ENCODE results near the gene KCNN3.

DNA sequence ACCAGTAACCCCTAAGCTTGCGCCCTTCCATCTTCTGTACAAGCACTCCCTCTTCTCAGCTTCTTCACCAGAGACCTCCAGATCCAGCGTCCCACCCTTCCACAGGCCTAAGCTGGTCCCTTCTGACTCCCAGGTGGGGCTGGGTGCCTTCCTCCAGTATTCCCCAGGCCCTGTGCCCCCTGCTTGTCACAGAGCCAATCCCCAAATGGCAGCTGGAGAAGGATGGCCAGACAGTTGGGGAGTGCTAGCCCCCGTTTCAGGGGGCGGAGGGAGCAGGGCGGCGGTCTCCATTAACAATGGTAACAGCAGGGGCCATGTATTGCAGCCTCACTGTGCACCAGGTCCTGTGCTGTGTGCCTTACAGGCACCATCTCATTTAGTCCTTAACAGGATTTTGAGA lies 85.7 kb downstream of the KCNN3 start:
- TF ChIP-seq, protein P1, sequence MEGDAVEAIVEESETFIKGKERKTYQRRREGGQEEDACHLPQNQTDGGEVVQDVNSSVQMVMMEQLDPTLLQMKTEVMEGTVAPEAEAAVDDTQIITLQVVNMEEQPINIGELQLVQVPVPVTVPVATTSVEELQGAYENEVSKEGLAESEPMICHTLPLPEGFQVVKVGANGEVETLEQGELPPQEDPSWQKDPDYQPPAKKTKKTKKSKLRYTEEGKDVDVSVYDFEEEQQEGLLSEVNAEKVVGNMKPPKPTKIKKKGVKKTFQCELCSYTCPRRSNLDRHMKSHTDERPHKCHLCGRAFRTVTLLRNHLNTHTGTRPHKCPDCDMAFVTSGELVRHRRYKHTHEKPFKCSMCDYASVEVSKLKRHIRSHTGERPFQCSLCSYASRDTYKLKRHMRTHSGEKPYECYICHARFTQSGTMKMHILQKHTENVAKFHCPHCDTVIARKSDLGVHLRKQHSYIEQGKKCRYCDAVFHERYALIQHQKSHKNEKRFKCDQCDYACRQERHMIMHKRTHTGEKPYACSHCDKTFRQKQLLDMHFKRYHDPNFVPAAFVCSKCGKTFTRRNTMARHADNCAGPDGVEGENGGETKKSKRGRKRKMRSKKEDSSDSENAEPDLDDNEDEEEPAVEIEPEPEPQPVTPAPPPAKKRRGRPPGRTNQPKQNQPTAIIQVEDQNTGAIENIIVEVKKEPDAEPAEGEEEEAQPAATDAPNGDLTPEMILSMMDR (conservative IDR thresholded peaks at IDR 0.05; ENCODE audit: low read depth, low read length): no peak
- TF ChIP-seq EZH2phosphoT487 (IDR thresholded peaks at IDR 0.05; ENCODE audit: borderline replicate concordance, low read length): no peak
- no peak for TF ChIP-seq EZH2 (IDR thresholded peaks at IDR 0.05; ENCODE audit: low read length, unreplicated experiment)
